Memory B cell (primary cell): ENCODE results near the gene NT5DC3.
"Not testable (repeated sequence)": the region's sequence is repeated elsewhere in the genome, so short reads cannot be mapped to it uniquely, and the experiment has no call there.

Experiments
- ATAC-seq: fragments of 150-1000 bp; cut with Tn5 transposase; 2 replicates; pipeline ENCODE4 v1.10.0; 2021; ENCODE audit warnings: low read depth, mild to moderate bottlenecking, moderate library complexity
- DNase-seq, 2 donors: peaks; one replicate each; pipeline ENCODE4 v3.0.0; 2022; ENCODE audit warnings: low spot score in 2 of 2
- H3K27ac Mint-ChIP-seq: one replicate; pipeline ENCODE4 v1.8.0; 2022; ENCODE audit warnings: mild to moderate bottlenecking, moderate library complexity, mixed read lengths
- H3K27me3 Mint-ChIP-seq: one replicate; pipeline ENCODE4 v1.8.0; 2022; ENCODE audit warnings: mixed read lengths
- H3K36me3 Mint-ChIP-seq: one replicate; pipeline ENCODE4 v1.8.0; 2022; ENCODE audit warnings: mild to moderate bottlenecking, mixed read lengths
- H3K4me1 Mint-ChIP-seq: one replicate; pipeline ENCODE4 v1.8.0; 2022; ENCODE audit warnings: mixed read lengths
- H3K4me3 Mint-ChIP-seq: one replicate; pipeline ENCODE4 v1.8.0; 2022; ENCODE audit warnings: mild to moderate bottlenecking, moderate library complexity, mixed read lengths
- H3K9me3 Mint-ChIP-seq: one replicate; pipeline ENCODE4 v1.8.0; 2022; ENCODE audit warnings: mixed read lengths

The NT5DC3 gene

DNA sequence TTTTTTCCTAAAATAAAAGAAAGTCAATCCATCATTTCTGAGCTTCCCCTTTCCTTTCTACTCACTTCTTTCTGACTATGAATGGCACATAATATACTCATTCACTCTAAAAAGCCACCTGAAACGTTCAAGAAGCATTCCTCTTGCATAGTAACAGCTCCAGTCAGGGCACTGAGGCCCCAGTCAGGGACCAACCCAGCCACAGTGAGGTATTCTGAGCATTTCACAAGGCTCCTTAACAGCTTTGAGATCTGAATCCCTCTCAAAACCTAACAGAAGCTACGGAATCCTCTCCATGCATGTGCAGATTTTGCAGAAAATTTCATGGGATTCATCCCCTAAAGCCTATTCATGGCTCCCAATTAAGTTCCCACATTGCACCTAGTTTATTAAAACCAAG is 23.2 kb downstream of the NT5DC3 start:
- no peaks in the 10 kb centered on the region for H3K4me1 Mint-ChIP-seq
- H3K36me3 Mint-ChIP-seq: peaks cover 13% of the 10 kb centered on the region
- H3K27ac Mint-ChIP-seq: no peak overlapping the region
- no peaks in the 10 kb centered on the region for H3K27me3 Mint-ChIP-seq
- DNase-seq: no peak
- no peaks in the 10 kb centered on the region for H3K9me3 Mint-ChIP-seq
- ATAC-seq: no peak
- H3K4me3 Mint-ChIP-seq: no peak overlapping the region

- no peak overlapping the region for H3K4me3 Mint-ChIP-seq
- no peak overlapping the region for H3K27ac Mint-ChIP-seq
- H3K9me3 Mint-ChIP-seq: no peaks in the 10 kb centered on the region
- H3K27me3 Mint-ChIP-seq: no peaks in the 10 kb centered on the region
- no peak for ATAC-seq
- no peaks in the 10 kb centered on the region for H3K4me1 Mint-ChIP-seq
- H3K36me3 Mint-ChIP-seq: peaks cover 15% of the 10 kb centered on the region
- DNase-seq: no peak
Measured at GRCh38 chr12:103816663-103817062, 24.4 kb downstream of the NT5DC3 start.

DNA sequence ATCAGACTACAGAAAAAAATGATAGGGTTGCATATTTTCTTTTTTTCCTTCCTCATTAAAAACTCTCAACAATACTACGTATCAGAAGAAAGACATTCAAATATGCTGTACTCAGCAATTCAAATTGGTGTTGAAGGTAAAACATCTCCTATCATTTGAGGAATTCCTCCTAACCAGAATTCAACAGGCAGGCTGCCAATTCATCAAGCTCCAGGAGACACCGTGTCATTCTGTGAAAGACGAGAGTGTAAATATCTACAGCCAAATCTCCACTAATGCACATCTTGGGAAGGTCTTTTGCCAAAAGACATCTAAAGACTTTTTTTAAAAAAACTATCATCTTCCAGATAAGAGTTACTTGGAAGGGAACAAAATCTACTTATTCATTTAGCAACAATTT is 26.6 kb downstream of the NT5DC3 start:
- no peak overlapping the region for H3K4me3 Mint-ChIP-seq
- no peaks in the 10 kb centered on the region for H3K9me3 Mint-ChIP-seq
- H3K27ac Mint-ChIP-seq: no peak overlapping the region
- H3K27me3 Mint-ChIP-seq: no peaks in the 10 kb centered on the region
- ATAC-seq (no peak), DNase-seq (no peak)
- H3K36me3 Mint-ChIP-seq: peaks cover 17% of the 10 kb centered on the region
- no peaks in the 10 kb centered on the region for H3K4me1 Mint-ChIP-seq

DNA sequence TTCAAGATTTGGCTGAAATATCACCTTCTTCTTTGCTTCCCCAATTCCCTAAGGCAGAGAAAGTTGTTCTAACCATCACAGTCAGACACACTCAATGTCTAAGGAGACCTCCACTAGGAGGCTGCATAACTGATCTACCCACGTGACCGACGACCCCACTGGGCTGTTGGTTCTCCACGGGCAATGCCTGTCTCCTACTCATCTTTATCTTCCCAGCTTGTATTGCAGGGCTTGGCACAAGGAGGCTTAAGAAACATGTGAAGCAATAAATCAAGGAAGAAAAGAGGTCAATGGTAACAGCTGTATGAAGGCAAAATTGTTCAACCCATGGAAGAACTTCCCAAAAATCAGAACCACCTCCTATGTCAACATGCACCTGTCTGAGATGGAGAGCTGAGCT is 27.1 kb downstream of the NT5DC3 start:
- DNase-seq: no peak
- H3K4me3 Mint-ChIP-seq: no peak overlapping the region
- H3K36me3 Mint-ChIP-seq: peaks cover 19% of the 10 kb centered on the region
- H3K27ac Mint-ChIP-seq: no peak overlapping the region
- no peak for ATAC-seq
- no peaks in the 10 kb centered on the region for H3K27me3 Mint-ChIP-seq
- no peaks in the 10 kb centered on the region for H3K4me1 Mint-ChIP-seq
- H3K9me3 Mint-ChIP-seq: no peaks in the 10 kb centered on the region

- ATAC-seq (no peak), DNase-seq (no peak)
- H3K4me1 Mint-ChIP-seq: no peaks in the 10 kb centered on the region
- H3K4me3 Mint-ChIP-seq: no peak overlapping the region
- peaks cover 19% of the 10 kb centered on the region for H3K36me3 Mint-ChIP-seq
- no peak overlapping the region for H3K27ac Mint-ChIP-seq
- H3K27me3 Mint-ChIP-seq: no peaks in the 10 kb centered on the region
- no peaks in the 10 kb centered on the region for H3K9me3 Mint-ChIP-seq
Measured at GRCh38 chr12:103813426-103813825, 27.6 kb downstream of the NT5DC3 start.

- peaks cover 24% of the 10 kb centered on the region for H3K36me3 Mint-ChIP-seq
- no peak overlapping the region for H3K27ac Mint-ChIP-seq
- H3K27me3 Mint-ChIP-seq: no peaks in the 10 kb centered on the region
- no peaks in the 10 kb centered on the region for H3K4me1 Mint-ChIP-seq
- ATAC-seq (no peak), DNase-seq (no peak)
- H3K4me3 Mint-ChIP-seq: no peak overlapping the region
- H3K9me3 Mint-ChIP-seq: no peaks in the 10 kb centered on the region
Measured at GRCh38 chr12:103812789-103813188, 28.2 kb downstream of the NT5DC3 start.

DNA sequence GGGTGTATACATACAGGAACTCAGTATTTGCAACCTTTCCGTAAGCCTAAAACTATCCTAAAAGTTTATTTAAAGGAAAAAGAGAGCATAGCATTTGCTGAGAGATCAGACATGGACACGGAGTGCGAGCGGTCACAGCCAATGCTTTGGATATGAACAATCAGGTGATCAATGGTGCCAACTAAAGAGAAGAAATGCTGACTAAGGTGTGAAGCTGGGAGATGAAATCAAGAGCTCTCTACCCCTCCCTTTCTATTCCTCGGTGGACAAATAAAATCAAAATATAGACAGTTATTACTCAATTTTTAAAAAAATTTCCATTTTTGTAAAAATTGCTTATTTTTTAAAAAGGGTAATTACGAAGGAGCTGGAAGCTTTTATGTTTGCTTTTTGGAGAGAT is 29.2 kb downstream of the NT5DC3 start:
- no peaks in the 10 kb centered on the region for H3K9me3 Mint-ChIP-seq
- peaks cover 29% of the 10 kb centered on the region for H3K36me3 Mint-ChIP-seq
- no peaks in the 10 kb centered on the region for H3K27me3 Mint-ChIP-seq
- DNase-seq: no peak
- no peak for ATAC-seq
- H3K4me1 Mint-ChIP-seq: no peaks in the 10 kb centered on the region
- no peak overlapping the region for H3K4me3 Mint-ChIP-seq
- no peak overlapping the region for H3K27ac Mint-ChIP-seq

- no peaks in the 10 kb centered on the region for H3K27me3 Mint-ChIP-seq
- peaks cover 34% of the 10 kb centered on the region for H3K36me3 Mint-ChIP-seq
- no peak for DNase-seq
- no peak for ATAC-seq
- no peaks in the 10 kb centered on the region for H3K9me3 Mint-ChIP-seq
- no peaks in the 10 kb centered on the region for H3K4me1 Mint-ChIP-seq
- H3K27ac Mint-ChIP-seq: no peak overlapping the region
- H3K4me3 Mint-ChIP-seq: no peak overlapping the region
Measured at GRCh38 chr12:103810111-103810510, 30.9 kb downstream of the NT5DC3 start.

DNA sequence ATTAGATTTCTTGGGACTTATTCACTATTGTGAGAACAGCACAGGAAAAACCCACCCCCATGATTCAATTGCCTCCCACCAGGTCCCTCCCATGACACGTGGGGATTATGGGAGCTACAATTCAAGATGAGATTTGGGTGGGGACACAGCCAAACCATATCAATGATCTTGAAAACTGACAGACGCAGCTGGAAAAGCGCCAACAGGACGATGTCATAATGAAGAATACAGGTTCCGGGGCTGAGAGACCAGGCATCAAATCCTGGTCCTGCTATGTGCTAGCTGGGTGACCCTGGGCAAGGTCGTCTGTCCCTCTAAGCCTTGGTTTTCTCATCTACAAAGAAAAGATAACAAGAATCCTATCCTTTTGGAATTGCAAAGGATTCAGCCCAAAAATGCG is 31.4 kb downstream of the NT5DC3 start:
- H3K36me3 Mint-ChIP-seq: peaks cover 35% of the 10 kb centered on the region
- H3K27ac Mint-ChIP-seq, ATAC-seq, H3K4me1 Mint-ChIP-seq, DNase-seq, H3K27me3 Mint-ChIP-seq, H3K4me3 Mint-ChIP-seq, H3K9me3 Mint-ChIP-seq: not testable (repeated sequence)

- H3K4me1 Mint-ChIP-seq: no peaks in the 10 kb centered on the region
- H3K27ac Mint-ChIP-seq: no peak overlapping the region
- no peaks in the 10 kb centered on the region for H3K9me3 Mint-ChIP-seq
- H3K36me3 Mint-ChIP-seq: peaks cover 36% of the 10 kb centered on the region
- H3K27me3 Mint-ChIP-seq: no peaks in the 10 kb centered on the region
- H3K4me3 Mint-ChIP-seq: no peak overlapping the region
- no peak for ATAC-seq
- DNase-seq: no peak
Measured at GRCh38 chr12:103809154-103809553, 31.9 kb downstream of the NT5DC3 start.

GRCh38 chr12:103808239-103808880 is 32.7 kb downstream of the NT5DC3 start:
- ATAC-seq: no peak
- H3K36me3 Mint-ChIP-seq: peaks cover 32% of the 10 kb centered on the region
- no peaks in the 10 kb centered on the region for H3K9me3 Mint-ChIP-seq
- no peaks in the 10 kb centered on the region for H3K27me3 Mint-ChIP-seq
- H3K4me1 Mint-ChIP-seq: no peaks in the 10 kb centered on the region
- H3K27ac Mint-ChIP-seq: no peak overlapping the region
- no peak for DNase-seq
- H3K4me3 Mint-ChIP-seq: no peak overlapping the region

DNA sequence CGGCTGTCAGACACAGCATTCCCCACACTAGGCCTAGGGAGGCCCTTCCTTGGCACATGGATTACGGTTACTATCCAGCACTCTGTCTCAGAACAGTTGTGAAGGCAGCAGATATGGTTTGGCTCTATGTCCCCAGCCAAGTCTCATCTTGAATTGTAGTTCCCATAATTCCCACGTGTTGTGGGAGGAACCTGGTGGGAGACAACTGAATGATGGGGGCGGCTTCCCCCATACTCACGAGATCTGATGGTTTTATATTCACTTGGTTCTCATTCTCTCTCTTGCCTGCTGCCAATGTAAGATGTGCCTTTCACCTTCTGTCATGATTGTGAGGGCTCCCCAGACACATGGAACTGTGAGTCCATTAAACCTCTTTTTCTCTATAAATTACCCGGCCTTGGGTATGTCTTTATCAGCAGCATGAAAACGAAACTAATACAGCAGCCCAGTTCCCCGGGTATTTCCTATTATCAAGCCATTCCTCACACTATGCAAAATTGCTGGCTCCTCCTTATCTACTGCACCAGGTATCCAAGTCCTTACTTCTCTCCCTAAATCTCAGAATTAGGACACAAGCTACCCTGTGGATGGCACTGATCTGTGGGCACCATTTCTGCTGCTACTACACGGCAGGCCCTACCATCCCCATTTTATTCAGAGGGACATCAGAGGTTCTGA is 33.3 kb downstream of the NT5DC3 start:
- DNase-seq (no peak), ATAC-seq (no peak)
- H3K4me1 Mint-ChIP-seq: no peaks in the 10 kb centered on the region
- H3K27me3 Mint-ChIP-seq: no peaks in the 10 kb centered on the region
- no peak overlapping the region for H3K27ac Mint-ChIP-seq
- H3K9me3 Mint-ChIP-seq: no peaks in the 10 kb centered on the region
- no peak overlapping the region for H3K4me3 Mint-ChIP-seq
- H3K36me3 Mint-ChIP-seq: peaks cover 32% of the 10 kb centered on the region

DNA sequence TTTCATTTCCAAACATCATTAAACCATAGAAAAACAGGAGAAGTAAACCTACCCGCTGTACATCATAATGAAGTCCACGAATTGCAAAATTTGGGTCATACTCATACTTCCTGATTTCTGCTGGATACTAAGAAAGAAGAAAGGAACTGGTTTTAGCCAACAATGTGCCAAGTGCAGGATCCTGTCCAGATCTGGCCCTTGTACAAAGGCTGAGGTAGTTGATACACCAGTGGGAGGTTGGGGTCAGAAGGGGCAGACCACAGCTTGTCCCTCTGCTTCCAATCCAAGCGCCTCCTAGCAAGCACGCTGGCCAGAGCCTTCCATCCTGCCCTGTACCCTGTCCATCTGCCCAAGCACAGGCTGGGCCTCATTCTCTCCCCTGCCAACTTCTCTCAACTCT is 34.2 kb downstream of the NT5DC3 start:
- Mint-ChIP-seq H3K27me3 (no peaks in the 10 kb centered on the region), H3K4me3 (no peak overlapping the region), H3K36me3 (peaks cover 40% of the 10 kb centered on the region), H3K4me1 (no peaks in the 10 kb centered on the region), H3K27ac (no peak overlapping the region), H3K9me3 (no peaks in the 10 kb centered on the region)
- ATAC-seq (no peak), DNase-seq (no peak)

DNA sequence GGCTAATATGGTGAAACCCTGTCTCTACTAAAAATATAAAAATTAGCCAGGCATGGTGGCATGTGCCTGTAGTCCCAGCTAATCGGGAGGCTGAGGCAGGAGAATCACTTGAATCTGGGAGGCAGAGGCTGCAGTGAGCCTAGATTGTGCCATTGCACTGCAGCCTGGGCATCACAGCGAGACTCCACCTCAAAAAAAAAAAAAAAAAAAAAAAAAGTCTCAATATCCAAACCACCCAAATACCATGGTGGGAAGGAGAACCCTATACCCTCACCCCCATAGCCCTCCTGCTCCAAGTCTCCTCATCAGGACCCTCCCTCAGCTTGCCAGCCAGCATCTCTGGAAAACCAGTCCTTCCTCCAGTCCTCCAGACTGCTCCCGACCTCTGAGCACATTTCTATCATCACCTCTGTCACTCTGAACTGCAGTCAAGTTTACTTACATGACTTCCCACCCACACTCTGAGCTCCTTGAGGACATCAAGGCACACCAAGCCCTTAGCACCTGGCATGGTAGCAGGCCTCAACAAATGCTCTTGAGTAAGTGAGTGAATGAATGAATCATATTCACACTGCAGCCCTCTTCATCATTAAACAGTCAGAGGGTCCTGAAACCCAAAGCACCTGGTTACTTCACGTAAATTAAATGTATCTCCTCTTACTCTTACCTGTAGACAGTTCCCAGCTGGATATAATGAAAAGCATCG is 35.2 kb downstream of the NT5DC3 start:
- peaks cover 37% of the 10 kb centered on the region for H3K36me3 Mint-ChIP-seq
- H3K4me1 Mint-ChIP-seq: no peaks in the 10 kb centered on the region
- H3K27ac Mint-ChIP-seq: no peak overlapping the region
- no peak for DNase-seq
- no peak overlapping the region for H3K4me3 Mint-ChIP-seq
- no peak for ATAC-seq
- H3K27me3 Mint-ChIP-seq: no peaks in the 10 kb centered on the region
- no peaks in the 10 kb centered on the region for H3K9me3 Mint-ChIP-seq
